Breast epithelium (tissue), 3 donors: ENCODE data around the gene TPST2.

Experiments used
- POLR2A ChIP-seq: fragments of 450-650 bp; IDR thresholded peaks from one replicate; pipeline ENCODE4 v1.6.1; 2016; ENCODE audit warnings: antibody characterized with exemption, mild to moderate bottlenecking, moderate library complexity
- POLR2AphosphoS5 ChIP-seq, 3 donors: sonication (generic); formaldehyde crosslinking; IDR thresholded peaks; one replicate each; pipeline ENCODE4 v1.6.1; 2017; ENCODE audit warnings: antibody characterized with exemption in 3 of 3

GRCh38 chr22:26602127-26602526 lies 12.2 kb upstream of the TPST2 start:
- no peak for TF ChIP-seq POLR2A
- TF ChIP-seq POLR2AphosphoS5 (IDR thresholded peaks at IDR 0.05): no peak
